ENCODE measurements around the gene CA11. TPM values are rescaled to one million over a fixed set of nuclear protein-coding genes. Genes with fewer than 3 reads are reported as not detected.

CA11 gene
- total RNA-seq, 1 donor from 2014 or later: 9.5 TPM

- intact Hi-C loops (cut with micrococcal nuclease): no loop called here
- TF ChIP-seq, protein P1, sequence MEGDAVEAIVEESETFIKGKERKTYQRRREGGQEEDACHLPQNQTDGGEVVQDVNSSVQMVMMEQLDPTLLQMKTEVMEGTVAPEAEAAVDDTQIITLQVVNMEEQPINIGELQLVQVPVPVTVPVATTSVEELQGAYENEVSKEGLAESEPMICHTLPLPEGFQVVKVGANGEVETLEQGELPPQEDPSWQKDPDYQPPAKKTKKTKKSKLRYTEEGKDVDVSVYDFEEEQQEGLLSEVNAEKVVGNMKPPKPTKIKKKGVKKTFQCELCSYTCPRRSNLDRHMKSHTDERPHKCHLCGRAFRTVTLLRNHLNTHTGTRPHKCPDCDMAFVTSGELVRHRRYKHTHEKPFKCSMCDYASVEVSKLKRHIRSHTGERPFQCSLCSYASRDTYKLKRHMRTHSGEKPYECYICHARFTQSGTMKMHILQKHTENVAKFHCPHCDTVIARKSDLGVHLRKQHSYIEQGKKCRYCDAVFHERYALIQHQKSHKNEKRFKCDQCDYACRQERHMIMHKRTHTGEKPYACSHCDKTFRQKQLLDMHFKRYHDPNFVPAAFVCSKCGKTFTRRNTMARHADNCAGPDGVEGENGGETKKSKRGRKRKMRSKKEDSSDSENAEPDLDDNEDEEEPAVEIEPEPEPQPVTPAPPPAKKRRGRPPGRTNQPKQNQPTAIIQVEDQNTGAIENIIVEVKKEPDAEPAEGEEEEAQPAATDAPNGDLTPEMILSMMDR (IDR thresholded peaks at IDR 0.05): no peak
- POLR2A ChIA-PET: interaction anchor here (1.2 kb wide), 1 partner anchor 24 kb away, joined by 5 read pairs; no protein-coding TSS in a partner anchor
Measured at GRCh38 chr19:48673436-48674100, 27.6 kb upstream of the CA11 start.

DNA sequence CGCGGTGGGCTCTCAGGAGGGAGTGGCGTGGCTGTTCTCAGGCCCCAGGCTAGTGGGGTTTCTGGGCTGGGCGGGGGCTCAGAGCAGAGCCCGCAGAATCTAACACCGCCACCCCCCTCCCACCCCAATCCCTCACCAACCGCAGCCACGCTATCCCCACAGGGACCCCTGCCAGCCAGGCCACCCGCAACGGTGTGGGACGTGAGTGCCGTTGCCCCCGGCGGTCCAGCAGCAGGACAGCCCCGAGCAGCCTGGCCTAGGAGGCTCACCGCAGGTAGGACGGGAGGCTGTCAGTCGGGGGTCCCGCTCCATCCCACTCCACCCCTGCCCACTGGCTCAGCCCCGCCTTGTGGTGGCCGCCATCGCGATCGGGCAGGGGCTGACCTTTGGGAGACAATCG, 27.0 kb upstream of the CA11 start, which contains the start of gene NTN5:
Gene NTN5, minus strand, starts transcription at position 24 of the 400 bp plus-strand sequence. CDS start 2,031 bp downstream, outside the sequence.
- Mint-ChIP-seq H3K27ac (no peak within 1 kb of the TSS), H3K27me3 (peaks cover 1% of the 10 kb centered on the region), H3K9me3 (no peaks in the 10 kb centered on the region), H3K36me3 (ENCODE audit: low read depth) (no peaks in the 10 kb centered on the region), H3K4me3 (no peak within 1 kb of the TSS), H3K4me1 (peaks cover 7% of the 10 kb centered on the region)
- intact Hi-C loops (cut with micrococcal nuclease): no loop called here
- DNase-seq (no peak), ATAC-seq (ENCODE audit: low read depth) (no peak)
- TF ChIP-seq, protein P1 (IDR thresholded peaks at IDR 0.05): no peak
- POLR2A ChIA-PET: no interaction called here
- CTCF ChIA-PET: no interaction called here

More at GRCh38 chr19:48673436-48674100, 27.6 kb upstream of the CA11 start:
- H3K4me1 Mint-ChIP-seq: peaks cover 7% of the 10 kb centered on the region
- H3K27me3 Mint-ChIP-seq: peaks cover 1% of the 10 kb centered on the region
- H3K9me3 Mint-ChIP-seq: no peaks in the 10 kb centered on the region
- DNase-seq: no peak
- H3K4me3 Mint-ChIP-seq: no peak overlapping the region
- CTCF ChIA-PET: no interaction called here
- no peak overlapping the region for H3K27ac Mint-ChIP-seq
- no peaks in the 10 kb centered on the region for H3K36me3 Mint-ChIP-seq (ENCODE audit: low read depth)
- ATAC-seq (ENCODE audit: low read depth): no peak

DNA sequence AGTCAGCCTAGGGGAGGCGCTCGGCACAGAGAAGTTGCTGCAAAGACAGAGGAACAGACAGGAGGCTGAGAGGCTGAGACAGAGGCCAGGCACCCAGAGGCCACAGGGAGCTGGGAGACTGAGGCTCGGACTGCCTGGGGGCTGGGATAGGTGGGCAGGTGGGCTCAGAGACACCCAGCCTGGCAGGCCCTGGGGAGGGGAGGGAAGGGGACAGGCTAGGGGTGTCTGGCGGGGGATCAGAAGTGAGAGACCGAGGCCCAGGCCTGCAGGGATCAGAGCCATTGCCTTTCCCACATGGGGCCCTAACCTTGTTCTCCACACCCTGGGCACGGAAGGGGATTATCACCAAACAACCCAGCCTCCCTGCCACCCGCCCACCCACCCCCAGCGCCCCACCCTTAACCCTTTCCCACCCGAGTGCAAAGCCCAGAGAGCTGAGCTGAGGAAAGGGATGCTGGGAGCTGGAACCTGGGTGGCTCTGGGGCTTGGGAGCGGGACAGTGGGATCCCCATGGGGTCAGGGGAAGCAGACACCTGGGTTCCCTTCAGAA, 25.5 kb upstream of the CA11 start:
- CTCF ChIA-PET: no interaction called here
- Mint-ChIP-seq H3K27me3 (peaks cover 1% of the 10 kb centered on the region), H3K4me1 (peaks cover 7% of the 10 kb centered on the region), H3K4me3 (no peak overlapping the region), H3K36me3 (ENCODE audit: low read depth) (no peaks in the 10 kb centered on the region), H3K9me3 (no peaks in the 10 kb centered on the region), H3K27ac (no peak overlapping the region)
- TF ChIP-seq, protein P1 (IDR thresholded peaks at IDR 0.05): no peak
- DNase-seq (no peak), ATAC-seq (ENCODE audit: low read depth) (no peak)
- intact Hi-C loops (cut with micrococcal nuclease): no loop called here
- POLR2A ChIA-PET: no interaction called here

DNA sequence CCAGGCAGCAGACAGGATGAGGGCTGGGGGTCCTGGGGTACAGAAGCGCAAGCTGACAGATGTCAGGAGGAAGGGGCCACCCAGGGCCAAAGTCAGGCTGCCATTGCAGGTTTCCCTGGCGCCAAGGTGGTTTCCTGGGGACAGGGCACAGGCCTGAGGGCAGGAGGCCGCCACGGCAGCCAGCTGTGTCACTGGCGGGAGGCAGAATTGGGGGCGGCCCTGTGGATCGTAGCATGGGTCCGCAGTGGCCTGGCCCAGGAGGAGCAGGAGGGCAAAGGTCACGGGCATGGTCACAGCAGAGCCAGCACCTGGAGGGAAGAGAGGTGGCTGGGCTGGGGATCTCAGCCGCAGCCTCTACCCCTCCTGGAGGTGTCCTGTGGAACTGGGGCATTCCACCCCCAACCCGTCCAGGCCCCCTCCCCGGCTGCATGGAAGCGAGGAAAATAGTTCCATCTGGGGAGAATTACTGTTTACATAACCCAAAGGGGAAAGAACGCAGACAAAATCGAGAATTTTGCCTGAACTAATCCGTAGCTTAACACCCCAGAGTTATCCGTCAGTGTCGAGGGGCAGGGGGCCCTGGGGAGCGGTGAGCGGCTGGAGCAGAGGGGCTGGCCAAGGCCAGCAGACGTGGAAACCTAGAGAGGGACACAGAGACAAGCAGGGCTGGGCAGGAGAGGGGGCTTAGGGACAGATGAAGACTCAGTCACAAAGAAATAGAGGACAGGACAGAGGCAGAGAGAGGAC, 24.9 kb upstream of the CA11 start:
- TF ChIP-seq, protein P1 (IDR thresholded peaks at IDR 0.05): no peak
- ATAC-seq (ENCODE audit: low read depth): no peak
- Mint-ChIP-seq H3K4me3 (no peak overlapping the region), H3K27me3 (peaks cover 1% of the 10 kb centered on the region), H3K27ac (no peak overlapping the region), H3K9me3 (no peaks in the 10 kb centered on the region), H3K4me1 (peaks cover 7% of the 10 kb centered on the region), H3K36me3 (ENCODE audit: low read depth) (no peaks in the 10 kb centered on the region)
- CTCF ChIA-PET: no interaction called here
- DNase-seq: no peak
- POLR2A ChIA-PET: no interaction called here
- intact Hi-C loops (cut with micrococcal nuclease): no loop called here

Measured in activated B cell treated with CpG ODN at 0.5 μM for 24 hours (primary cell).